Adrenal gland (tissue), 19 donors: ENCODE results near the gene ANGEL1. TPM values are rescaled to one million over a fixed set of nuclear protein-coding genes. Genes with fewer than 3 reads are reported as not detected.

ENCODE experiments used
- DNase-seq, 7 donors: peaks; one replicate each; pipeline ENCODE4 v3.0.0-alpha.2; 2019 to 2020
- H3K27ac ChIP-seq, 5 donors: fragments of 200-600 bp; sonication (generic) in 4 of 5; 1 replicate in 3 of 5; 2 replicates in 2 of 5; pipeline versions ENCODE4 v1.5.1 to v1.8.0; 2016 to 2020; ENCODE audit warnings: mild to moderate bottlenecking in 1 of 5
- H3K27me3 ChIP-seq: fragments of 200-600 bp; 2 replicates; pipeline ENCODE4 v1.8.0; 2021
- H3K36me3 ChIP-seq, 2 donors: fragments of 200-600 bp; replicated peaks in 1 of 2; 1 replicate in 1 of 2; 2 replicates in 1 of 2; pipeline versions ENCODE4 v1.5.1 to v1.8.0; 2018 to 2022
- H3K4me1 ChIP-seq, 2 donors: fragments of 200-600 bp; replicated peaks in 1 of 2; 1 replicate in 1 of 2; 2 replicates in 1 of 2; pipeline versions ENCODE4 v1.5.1 to v1.8.0; 2018 to 2021
- H3K4me3 ChIP-seq, 4 donors: fragments of 200-600 bp; sonication (generic) in 3 of 4; one replicate each; pipeline ENCODE4 v1.5.1; 2016 to 2018
- H3K9me3 ChIP-seq, 3 donors: fragments of 200-600 bp; sonication (generic) in 1 of 3; replicated peaks in 1 of 3; 1 replicate in 2 of 3; 2 replicates in 1 of 3; pipeline versions ENCODE4 v1.5.1 to v1.8.0; 2016 to 2021
- POLR2A ChIP-seq, 2 donors: fragments of 450-650 bp; IDR thresholded peaks; one replicate each; pipeline ENCODE4 v1.6.1; 2017; ENCODE audit warnings: antibody characterized with exemption in 2 of 2, mild to moderate bottlenecking in 2 of 2, moderate library complexity in 1 of 2
- WGBS, 4 donors: extraction: QIAGEN DNeasy Blood & Tissue Kit in 2 of 4; methylation state at CpG; one replicate each; pipeline versions ENCODE4 v1.1.5 to v1.1.7; 2013 to 2017; 5-methylcytosine and 5-hydroxymethylcytosine counted together
- intact Hi-C, 2 donors: fragments of 100-400 bp; cut with DNase I; formaldehyde crosslinking; loops; one replicate each; pipeline versions ENCODE4 v1.14.1 to v1.15.0; 2022 to 2023
- long read RNA-seq, 10 donors: library from polyadenylated mRNA in 3 of 10; unstranded in 2 of 10; stranded (forward) in 1 of 10; transcript quantifications; one replicate each; pipeline ENCODE4 v2.0.0 and lab custom pipeline, GENCODE V29; 2021 to 2026
- polyA plus RNA-seq, 3 donors: library from polyadenylated mRNA; stranded (reverse); fragments of 200-250 nt in 2 of 3; fragments of 350-450 nt in 1 of 3; fragmentation: Illumina TruSeq in 1 of 3; extraction: RNeasy Lipid Tissue Mini Kit (QIAGEN cat#74804) in 1 of 3; gene quantifications; one replicate each; pipeline ENCODE4 v1.2.3, GENCODE V29; 2013 to 2014
- total RNA-seq, 9 donors: library from RNA; depleted of rRNA in 4 of 9; stranded (reverse); fragments of >200 nt in 4 of 9; fragments of 120-200 nt in 1 of 9; fragmentation: NEBNext Ultra II Directional in 1 of 9; extraction: Animal tissue kit (Norgen Biotek cat#: 25700) in 1 of 9; gene quantifications; one replicate each; pipeline versions ENCODE4 v1.1.0 to v1.2.4, GENCODE V29; 2013 to 2023
- TF ChIP-seq, protein P1 (sequence below), 6 experiments: fragments of 450-650 bp in 4 of 6; fragments of 200-600 bp in 2 of 6; sonication (generic) in 1 of 6; IDR thresholded peaks; 1 replicate in 5 of 6; 2 replicates in 1 of 6; pipeline versions ENCODE4 v1.5.1 to v1.8.0; 2016 to 2021; ENCODE audit warnings: antibody characterized with exemption in 6 of 6, mild to moderate bottlenecking in 2 of 6, moderate library complexity in 1 of 6
- donor health status: healthy with polysubstance abuse.
- donor health status: Bipolar disorder and iron deficiency.
- donor health status: DM: yes; HTN: yes; CAD: no.
- donor health status: DM: no; HTN: no; CAD: no.
- donor health status: DM: no; HTN: no; CAD: no.
- donor health status: DM: yes; HTN: yes; CAD: no.

The ANGEL1 gene, protein sequence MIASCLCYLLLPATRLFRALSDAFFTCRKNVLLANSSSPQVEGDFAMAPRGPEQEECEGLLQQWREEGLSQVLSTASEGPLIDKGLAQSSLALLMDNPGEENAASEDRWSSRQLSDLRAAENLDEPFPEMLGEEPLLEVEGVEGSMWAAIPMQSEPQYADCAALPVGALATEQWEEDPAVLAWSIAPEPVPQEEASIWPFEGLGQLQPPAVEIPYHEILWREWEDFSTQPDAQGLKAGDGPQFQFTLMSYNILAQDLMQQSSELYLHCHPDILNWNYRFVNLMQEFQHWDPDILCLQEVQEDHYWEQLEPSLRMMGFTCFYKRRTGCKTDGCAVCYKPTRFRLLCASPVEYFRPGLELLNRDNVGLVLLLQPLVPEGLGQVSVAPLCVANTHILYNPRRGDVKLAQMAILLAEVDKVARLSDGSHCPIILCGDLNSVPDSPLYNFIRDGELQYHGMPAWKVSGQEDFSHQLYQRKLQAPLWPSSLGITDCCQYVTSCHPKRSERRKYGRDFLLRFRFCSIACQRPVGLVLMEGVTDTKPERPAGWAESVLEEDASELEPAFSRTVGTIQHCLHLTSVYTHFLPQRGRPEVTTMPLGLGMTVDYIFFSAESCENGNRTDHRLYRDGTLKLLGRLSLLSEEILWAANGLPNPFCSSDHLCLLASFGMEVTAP
- total RNA-seq, result 10 to 100 TPM; 19.7 to 38.2 (median 31.5) TPM
- polyA plus RNA-seq, result 10 to 100 TPM; 11.8 to 21.5 (median 18.7) TPM
- long read RNA-seq, donor 1, full-length matches to known transcripts, result 1 of 1 reads
- long read RNA-seq, donor 1, partial matches to known transcripts, result 0 of 1 reads
- long read RNA-seq, donor 1, other reads (novel, unspliced or antisense), result 0 of 1 reads
- long read RNA-seq, donor 2, full-length matches to known transcripts, result 5 of 5 reads
- long read RNA-seq, donor 2, partial matches to known transcripts, result 0 of 5 reads
- long read RNA-seq, donor 2, other reads (novel, unspliced or antisense), result 0 of 5 reads
- long read RNA-seq, donor 3, full-length matches to known transcripts, result 1 of 1 reads
- long read RNA-seq, donor 3, partial matches to known transcripts, result 0 of 1 reads
- long read RNA-seq, donor 3, other reads (novel, unspliced or antisense), result 0 of 1 reads
- long read RNA-seq, donor 4, full-length matches to known transcripts, result 7 of 8 reads
- long read RNA-seq, donor 4, partial matches to known transcripts, result 0 of 8 reads
- long read RNA-seq, donor 4, other reads (novel, unspliced or antisense), result 1 of 8 reads
- long read RNA-seq, donor 5, full-length matches to known transcripts, result 55 of 74 reads
- long read RNA-seq, donor 5, partial matches to known transcripts, result 7 of 74 reads
- long read RNA-seq, donor 5, other reads (novel, unspliced or antisense), result 12 of 74 reads
- long read RNA-seq, donor 6, full-length matches to known transcripts, result 3 of 6 reads
- long read RNA-seq, donor 6, partial matches to known transcripts, result 0 of 6 reads
- long read RNA-seq, donor 6, other reads (novel, unspliced or antisense), result 3 of 6 reads
- long read RNA-seq, donor 7, result 0 reads
- long read RNA-seq, donor 8, full-length matches to known transcripts, result 11 of 11 reads
- long read RNA-seq, donor 8, partial matches to known transcripts, result 0 of 11 reads
- long read RNA-seq, donor 8, other reads (novel, unspliced or antisense), result 0 of 11 reads
- long read RNA-seq, donor 9, full-length matches to known transcripts, result 3 of 3 reads
- long read RNA-seq, donor 9, partial matches to known transcripts, result 0 of 3 reads
- long read RNA-seq, donor 9, other reads (novel, unspliced or antisense), result 0 of 3 reads
- long read RNA-seq, donor 10, result 0 reads

DNA sequence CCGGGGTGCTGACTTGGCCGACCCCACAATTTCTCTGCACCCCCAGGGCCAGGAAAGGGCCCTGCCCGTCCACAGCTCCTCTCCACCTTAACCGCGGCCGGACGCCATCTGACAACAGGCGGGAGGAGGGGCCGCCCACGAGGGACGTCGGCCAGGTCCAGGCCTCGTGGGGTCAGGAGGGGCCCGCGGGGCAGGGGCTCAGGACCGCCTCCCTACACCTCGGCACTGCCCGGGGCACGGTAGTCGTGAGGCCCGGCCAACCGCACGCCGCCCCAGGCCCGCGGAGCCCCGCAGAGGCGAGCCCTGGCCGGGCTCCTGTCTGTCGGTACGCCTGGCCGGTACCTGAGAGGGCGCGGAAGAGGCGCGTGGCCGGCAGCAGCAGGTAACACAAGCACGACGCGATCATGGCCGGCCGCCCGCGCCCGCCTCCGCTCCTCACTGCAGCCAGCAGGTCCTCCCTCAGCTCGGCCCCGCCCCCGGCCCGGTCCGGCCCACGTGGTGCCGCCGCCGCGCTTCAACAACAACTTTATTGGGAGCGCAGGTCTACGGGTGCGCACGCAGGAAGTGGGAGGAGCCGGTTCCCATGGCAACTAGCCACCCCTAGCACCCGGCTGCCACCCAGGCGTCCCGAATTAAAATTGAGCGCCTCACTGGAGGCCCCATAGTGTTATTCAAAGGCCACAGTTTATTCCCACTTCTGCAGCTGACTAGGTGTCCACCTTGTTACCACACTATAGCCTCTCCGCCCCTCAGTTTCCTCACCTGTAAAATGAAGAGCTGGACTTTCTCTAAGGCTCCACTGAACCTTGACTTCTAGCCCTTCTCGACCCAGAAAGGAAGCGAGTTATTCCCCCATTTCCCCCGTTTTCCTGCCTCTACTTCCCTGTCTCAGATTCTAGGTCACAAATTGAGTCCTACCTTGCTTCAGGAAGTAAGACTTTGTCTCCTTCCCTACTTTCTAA lies at the start of gene ANGEL1:
Gene ANGEL1 (minus strand): TSS at position 461 of the 962 bp plus-strand sequence. CDS start 55 bp downstream, at position 406.
- peaks cover 0 to 15% of the 10 kb centered on the region in 2 donors for H3K36me3 ChIP-seq
- peak; percentile 96 to 98 (median 97) for DNase-seq
- TF ChIP-seq POLR2A (IDR thresholded peaks at IDR 0.05), result peak; percentile 75 to 89
- TF ChIP-seq, protein P1, sequence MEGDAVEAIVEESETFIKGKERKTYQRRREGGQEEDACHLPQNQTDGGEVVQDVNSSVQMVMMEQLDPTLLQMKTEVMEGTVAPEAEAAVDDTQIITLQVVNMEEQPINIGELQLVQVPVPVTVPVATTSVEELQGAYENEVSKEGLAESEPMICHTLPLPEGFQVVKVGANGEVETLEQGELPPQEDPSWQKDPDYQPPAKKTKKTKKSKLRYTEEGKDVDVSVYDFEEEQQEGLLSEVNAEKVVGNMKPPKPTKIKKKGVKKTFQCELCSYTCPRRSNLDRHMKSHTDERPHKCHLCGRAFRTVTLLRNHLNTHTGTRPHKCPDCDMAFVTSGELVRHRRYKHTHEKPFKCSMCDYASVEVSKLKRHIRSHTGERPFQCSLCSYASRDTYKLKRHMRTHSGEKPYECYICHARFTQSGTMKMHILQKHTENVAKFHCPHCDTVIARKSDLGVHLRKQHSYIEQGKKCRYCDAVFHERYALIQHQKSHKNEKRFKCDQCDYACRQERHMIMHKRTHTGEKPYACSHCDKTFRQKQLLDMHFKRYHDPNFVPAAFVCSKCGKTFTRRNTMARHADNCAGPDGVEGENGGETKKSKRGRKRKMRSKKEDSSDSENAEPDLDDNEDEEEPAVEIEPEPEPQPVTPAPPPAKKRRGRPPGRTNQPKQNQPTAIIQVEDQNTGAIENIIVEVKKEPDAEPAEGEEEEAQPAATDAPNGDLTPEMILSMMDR (IDR thresholded peaks at IDR 0.05), result peak in 1 of 6 experiments; percentile 9
- H3K4me1 ChIP-seq, result peaks cover 6 to 24% of the 10 kb centered on the region in 2 donors
- H3K9me3 ChIP-seq, result no peaks in the 10 kb centered on the region
- H3K27ac ChIP-seq, result peak within 1 kb of the TSS in 4 of 5 donors; percentile 71 to 91 (median 88)
- 3 to 36% (median 17%) methylated on average over 6 to 69 of the region's 69 CpGs for WGBS, 4 donors
- intact Hi-C loops, result no loop called here
- no peaks in the 10 kb centered on the region for H3K27me3 ChIP-seq
- H3K4me3 ChIP-seq, result peak within 1 kb of the TSS; percentile 16 to 89 (median 51)

DNA sequence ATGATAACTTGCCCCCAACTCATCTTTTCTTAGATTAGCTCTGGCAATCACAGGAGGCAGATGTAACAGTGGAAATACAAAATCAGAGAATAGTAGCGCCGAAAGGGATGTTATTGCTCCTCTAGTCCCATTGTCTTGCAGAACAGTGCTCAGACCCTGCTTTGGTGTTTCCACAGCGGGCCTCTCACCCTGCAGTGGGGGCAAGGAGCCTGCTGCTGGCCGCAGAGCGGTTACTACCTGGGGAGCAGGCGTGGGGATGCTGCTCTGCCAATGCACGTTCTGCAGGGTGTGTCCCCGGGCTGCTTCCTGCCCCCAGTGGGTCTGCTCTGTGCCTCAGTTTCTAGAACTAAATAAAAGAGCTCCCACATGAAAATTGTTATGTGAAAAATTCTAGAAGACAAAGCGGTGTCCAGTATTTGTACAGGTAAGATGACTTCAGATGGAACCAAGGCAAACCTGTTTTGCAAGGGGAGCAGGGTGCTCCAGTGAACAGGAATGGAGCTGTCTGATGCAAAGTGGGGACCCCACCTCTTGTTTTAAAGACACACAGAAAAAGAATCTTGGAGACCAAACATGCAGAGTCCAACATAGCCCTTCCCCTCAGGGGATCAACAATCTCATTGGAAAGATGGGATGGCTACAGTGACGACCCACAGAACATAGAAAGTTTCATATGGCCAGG lies 49.0 kb upstream of the ANGEL1 start:
- TF ChIP-seq, protein P1 (IDR thresholded peaks at IDR 0.05), result no peak
- no peak for TF ChIP-seq POLR2A (IDR thresholded peaks at IDR 0.05)
- Histone ChIP-seq H3K27me3 (no peaks in the 10 kb centered on the region), H3K4me1 (peaks cover 0 to 9% of the 10 kb centered on the region in 2 donors), H3K4me3 (no peak overlapping the region), H3K36me3 (no peaks in the 10 kb centered on the region), H3K9me3 (no peaks in the 10 kb centered on the region), H3K27ac (no peak overlapping the region)
- 76 to 82% (median 79%) methylated on average over 9 to 10 of the region's 10 CpGs for WGBS, 4 donors
- no peak for DNase-seq
- intact Hi-C loops, result no loop called here

DNA sequence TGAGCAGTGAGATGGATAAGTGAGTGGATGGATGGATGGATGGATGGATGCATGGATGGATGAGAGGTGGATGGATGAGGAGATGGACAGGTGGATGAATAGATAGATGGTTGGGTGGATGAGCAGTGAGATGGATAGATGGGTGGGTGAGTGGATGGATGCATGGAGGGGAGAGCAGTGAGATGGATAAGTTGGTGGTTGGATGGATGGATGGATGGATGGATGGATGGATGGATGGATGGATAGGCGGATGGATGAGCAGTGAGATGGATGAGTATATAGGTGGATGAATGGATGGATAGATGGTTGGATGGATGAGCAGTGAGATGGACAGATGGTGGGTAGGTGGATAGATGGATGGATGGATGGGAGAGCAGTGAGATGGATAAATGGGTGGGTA lies 44.1 kb upstream of the ANGEL1 start:
- intact Hi-C loops, result no loop called here
- TF ChIP-seq, protein P1 (IDR thresholded peaks at IDR 0.05), result no peak
- TF ChIP-seq POLR2A (IDR thresholded peaks at IDR 0.05), result no peak
- H3K9me3 ChIP-seq, result no peaks in the 10 kb centered on the region
- no peak overlapping the region for H3K27ac ChIP-seq
- 62 to 77% (median 69%) methylated on average over 1 of the region's 1 CpG for WGBS, 4 donors
- no peaks in the 10 kb centered on the region for H3K36me3 ChIP-seq
- no peaks in the 10 kb centered on the region for H3K4me1 ChIP-seq
- DNase-seq, result no peak
- no peak overlapping the region for H3K4me3 ChIP-seq
- H3K27me3 ChIP-seq, result no peaks in the 10 kb centered on the region
